Ishikawa (cell line): ENCODE results near the gene SCAF8.

Source experiments
- EGR1 ChIP-seq: IDR thresholded peaks from 2 replicates; pipeline ENCODE4 v1.6.1; 2012
- EP300 ChIP-seq: IDR thresholded peaks from 2 replicates; pipeline ENCODE4 v1.6.1; 2012; ENCODE audit warnings: borderline replicate concordance
- FOXM1 ChIP-seq: IDR thresholded peaks from 2 replicates; pipeline ENCODE4 v1.6.1; 2012; ENCODE audit warnings: low read depth, borderline replicate concordance
- NFIC ChIP-seq: IDR thresholded peaks from 2 replicates; pipeline ENCODE4 v1.6.1; 2012
- TAF1 ChIP-seq: IDR thresholded peaks from 2 replicates; pipeline ENCODE4 v1.6.1; 2012; ENCODE audit warnings: low read depth, mild to moderate bottlenecking
- TCF12 ChIP-seq: IDR thresholded peaks from 2 replicates; pipeline ENCODE4 v1.6.1; 2012; ENCODE audit warnings: low read depth
- YY1 ChIP-seq: IDR thresholded peaks from 2 replicates; pipeline ENCODE4 v1.6.1; 2012; ENCODE audit warnings: low read depth
- TF ChIP-seq, protein P1 (sequence below): IDR thresholded peaks from 2 replicates; pipeline ENCODE4 v1.6.1; 2012; ENCODE audit warnings: low read depth, mild to moderate bottlenecking
- TF ChIP-seq, protein P2 (sequence below): IDR thresholded peaks from 2 replicates; pipeline ENCODE4 v1.6.1; 2012

DNA sequence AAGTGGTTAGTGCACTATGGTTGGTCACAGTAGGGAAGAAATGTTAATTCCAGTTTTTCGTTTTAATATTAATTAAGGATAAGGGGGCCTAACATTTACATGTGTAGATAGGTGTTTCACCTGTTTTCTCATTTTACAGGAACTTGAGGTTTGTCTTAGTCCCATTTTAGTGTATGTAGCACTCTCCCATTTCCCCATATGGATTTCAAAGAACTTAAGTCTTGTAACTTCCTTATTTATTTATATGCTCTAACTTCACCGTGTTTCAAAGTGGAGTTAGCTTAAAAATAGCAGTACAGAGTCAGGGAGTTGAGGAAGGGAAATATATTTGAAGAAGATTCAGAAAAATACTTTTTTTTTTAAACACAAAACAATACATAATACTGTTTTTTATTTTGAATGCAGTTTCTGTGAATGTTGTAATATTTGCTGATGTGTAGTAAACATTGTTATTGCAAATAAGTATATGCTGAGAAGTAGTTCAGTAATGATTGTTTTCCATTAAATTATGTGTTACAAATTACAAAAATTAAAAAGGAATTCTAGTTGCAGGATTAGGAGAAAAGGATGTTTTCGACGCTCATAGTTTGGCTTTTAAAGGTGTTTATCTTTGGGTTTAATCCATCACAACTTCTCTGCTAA, 3.5 kb downstream of the SCAF8 start:
- TF ChIP-seq, protein P1, sequence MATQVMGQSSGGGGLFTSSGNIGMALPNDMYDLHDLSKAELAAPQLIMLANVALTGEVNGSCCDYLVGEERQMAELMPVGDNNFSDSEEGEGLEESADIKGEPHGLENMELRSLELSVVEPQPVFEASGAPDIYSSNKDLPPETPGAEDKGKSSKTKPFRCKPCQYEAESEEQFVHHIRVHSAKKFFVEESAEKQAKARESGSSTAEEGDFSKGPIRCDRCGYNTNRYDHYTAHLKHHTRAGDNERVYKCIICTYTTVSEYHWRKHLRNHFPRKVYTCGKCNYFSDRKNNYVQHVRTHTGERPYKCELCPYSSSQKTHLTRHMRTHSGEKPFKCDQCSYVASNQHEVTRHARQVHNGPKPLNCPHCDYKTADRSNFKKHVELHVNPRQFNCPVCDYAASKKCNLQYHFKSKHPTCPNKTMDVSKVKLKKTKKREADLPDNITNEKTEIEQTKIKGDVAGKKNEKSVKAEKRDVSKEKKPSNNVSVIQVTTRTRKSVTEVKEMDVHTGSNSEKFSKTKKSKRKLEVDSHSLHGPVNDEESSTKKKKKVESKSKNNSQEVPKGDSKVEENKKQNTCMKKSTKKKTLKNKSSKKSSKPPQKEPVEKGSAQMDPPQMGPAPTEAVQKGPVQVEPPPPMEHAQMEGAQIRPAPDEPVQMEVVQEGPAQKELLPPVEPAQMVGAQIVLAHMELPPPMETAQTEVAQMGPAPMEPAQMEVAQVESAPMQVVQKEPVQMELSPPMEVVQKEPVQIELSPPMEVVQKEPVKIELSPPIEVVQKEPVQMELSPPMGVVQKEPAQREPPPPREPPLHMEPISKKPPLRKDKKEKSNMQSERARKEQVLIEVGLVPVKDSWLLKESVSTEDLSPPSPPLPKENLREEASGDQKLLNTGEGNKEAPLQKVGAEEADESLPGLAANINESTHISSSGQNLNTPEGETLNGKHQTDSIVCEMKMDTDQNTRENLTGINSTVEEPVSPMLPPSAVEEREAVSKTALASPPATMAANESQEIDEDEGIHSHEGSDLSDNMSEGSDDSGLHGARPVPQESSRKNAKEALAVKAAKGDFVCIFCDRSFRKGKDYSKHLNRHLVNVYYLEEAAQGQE = no peak
- TF ChIP-seq EGR1 (no peak), EP300 (no peak), TAF1 (no peak), YY1 (no peak), FOXM1 (no peak), TCF12 (no peak), NFIC (no peak)
- TF ChIP-seq, protein P2, sequence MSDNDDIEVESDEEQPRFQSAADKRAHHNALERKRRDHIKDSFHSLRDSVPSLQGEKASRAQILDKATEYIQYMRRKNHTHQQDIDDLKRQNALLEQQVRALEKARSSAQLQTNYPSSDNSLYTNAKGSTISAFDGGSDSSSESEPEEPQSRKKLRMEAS = no peak
